Thymus (tissue), 11 donors: ENCODE results near the gene ARHGAP21. TPM values are rescaled to one million over a fixed set of nuclear protein-coding genes. Genes with fewer than 3 reads are reported as not detected.

ENCODE experiments used
- DNase-seq, 9 donors: peaks; one replicate each; pipeline ENCODE4 v3.0.0-alpha.2; 2013; ENCODE audit warnings: low spot score in 9 of 9, low read depth in 6 of 9, missing footprints in 1 of 9
- H3K27ac ChIP-seq, 2 donors: one replicate each; pipeline ENCODE4 v1.5.1; 2013; ENCODE audit warnings: control low read depth in 1 of 2, low read depth in 1 of 2, low read length in 1 of 2, mild to moderate bottlenecking in 1 of 2, moderate library complexity in 1 of 2
- H3K27me3 ChIP-seq, 2 donors: one replicate each; pipeline ENCODE4 v1.5.1; 2013; ENCODE audit warnings: low read length in 1 of 2; ENCODE audit not compliant: control insufficient read depth in 2 of 2, insufficient read depth in 1 of 2
- H3K36me3 ChIP-seq, 2 donors: one replicate each; pipeline ENCODE4 v1.5.1; 2013; ENCODE audit warnings: low read length in 1 of 2, mild to moderate bottlenecking in 1 of 2, moderate library complexity in 1 of 2; ENCODE audit not compliant: control insufficient read depth in 2 of 2, insufficient read depth in 2 of 2
- H3K4me1 ChIP-seq, 2 donors: one replicate each; pipeline ENCODE4 v1.5.1; 2013; ENCODE audit warnings: low read length in 2 of 2; ENCODE audit not compliant: control insufficient read depth in 2 of 2, insufficient read depth in 2 of 2
- H3K4me3 ChIP-seq, 2 donors: one replicate each; pipeline ENCODE4 v1.5.1; 2013; ENCODE audit warnings: low read length in 2 of 2, control low read depth in 1 of 2, mild to moderate bottlenecking in 1 of 2
- H3K9me3 ChIP-seq, 2 donors: one replicate each; pipeline ENCODE4 v1.5.1; 2013; ENCODE audit warnings: low read length in 1 of 2, mild to moderate bottlenecking in 1 of 2; ENCODE audit not compliant: control insufficient read depth in 2 of 2, insufficient read depth in 1 of 2
- WGBS: extraction: QIAGEN DNeasy Blood & Tissue Kit; methylation state at CpG from one replicate; pipeline ENCODE4 v1.1.7; 2013; 5-methylcytosine and 5-hydroxymethylcytosine counted together
- polyA plus RNA-seq: library from polyadenylated mRNA; stranded (reverse); fragments of 200-250 nt; gene quantifications from one replicate; pipeline ENCODE4 v1.2.3, GENCODE V29; 2013
- total RNA-seq: library from RNA; stranded (reverse); fragments of 120-200 nt; gene quantifications from one replicate; pipeline ENCODE4 v1.2.4, GENCODE V29; 2013
- donor health status: healthy.

ARHGAP21 gene
- total and polyA plus RNA-seq, 2 donors, result 20.4 to 23.7 TPM

GRCh38 chr10:24551161-24551560, 172.5 kb downstream of the ARHGAP21 start:
- H3K36me3 ChIP-seq, result no peaks in the 10 kb centered on the region
- H3K4me3 ChIP-seq, result no peak overlapping the region
- H3K9me3 ChIP-seq, result no peaks in the 10 kb centered on the region
- no peaks in the 10 kb centered on the region for H3K4me1 ChIP-seq
- no peak overlapping the region for H3K27ac ChIP-seq
- DNase-seq, result no peak
- WGBS, result 27% methylated on average over 2 of the region's 2 CpGs
- no peaks in the 10 kb centered on the region for H3K27me3 ChIP-seq

GRCh38 chr10:24550680-24551079, 173.0 kb downstream of the ARHGAP21 start:
- Histone ChIP-seq H3K27ac (no peak overlapping the region), H3K4me3 (no peak overlapping the region), H3K27me3 (no peaks in the 10 kb centered on the region), H3K4me1 (no peaks in the 10 kb centered on the region), H3K9me3 (no peaks in the 10 kb centered on the region), H3K36me3 (no peaks in the 10 kb centered on the region)
- DNase-seq, result no peak
- WGBS, result 86% methylated on average over 10 of the region's 10 CpGs

- H3K27ac ChIP-seq, result no peak overlapping the region
- H3K36me3 ChIP-seq, result no peaks in the 10 kb centered on the region
- whole genome bisulfite sequencing, result 90% methylated on average over 3 of the region's 3 CpGs
- no peaks in the 10 kb centered on the region for H3K27me3 ChIP-seq
- no peak overlapping the region for H3K4me3 ChIP-seq
- DNase-seq, result no peak
- no peaks in the 10 kb centered on the region for H3K4me1 ChIP-seq
- H3K9me3 ChIP-seq, result no peaks in the 10 kb centered on the region
These were observed 178.1 kb downstream of the ARHGAP21 start for GRCh38 chr10:24545585-24545984.

GRCh38 chr10:24544776-24545175, 178.9 kb downstream of the ARHGAP21 start:
- Histone ChIP-seq H3K27ac (no peak overlapping the region), H3K9me3 (no peaks in the 10 kb centered on the region), H3K4me3 (no peak overlapping the region), H3K36me3 (no peaks in the 10 kb centered on the region), H3K27me3 (no peaks in the 10 kb centered on the region), H3K4me1 (no peaks in the 10 kb centered on the region)
- no peak for DNase-seq
- WGBS, result 96% methylated on average over 10 of the region's 10 CpGs

GRCh38 chr10:24542314-24543270, 181.1 kb downstream of the ARHGAP21 start:
- Histone ChIP-seq H3K36me3 (no peaks in the 10 kb centered on the region), H3K27ac (no peak overlapping the region), H3K9me3 (no peaks in the 10 kb centered on the region), H3K27me3 (no peaks in the 10 kb centered on the region), H3K4me1 (no peaks in the 10 kb centered on the region), H3K4me3 (no peak overlapping the region)
- WGBS, result 95% methylated on average over 14 of the region's 14 CpGs
- no peak for DNase-seq

GRCh38 chr10:24541239-24541753, 182.4 kb downstream of the ARHGAP21 start:
- Histone ChIP-seq H3K27me3 (no peaks in the 10 kb centered on the region), H3K4me3 (no peak overlapping the region), H3K36me3 (no peaks in the 10 kb centered on the region), H3K9me3 (no peaks in the 10 kb centered on the region), H3K4me1 (no peaks in the 10 kb centered on the region), H3K27ac (no peak overlapping the region)
- WGBS, result 96% methylated on average over 9 of the region's 9 CpGs
- DNase-seq, result no peak

GRCh38 chr10:24536636-24537035, 187.1 kb downstream of the ARHGAP21 start:
- no peak for DNase-seq
- Histone ChIP-seq H3K9me3 (no peaks in the 10 kb centered on the region), H3K27ac (no peak overlapping the region), H3K4me1 (no peaks in the 10 kb centered on the region), H3K36me3 (no peaks in the 10 kb centered on the region), H3K4me3 (no peak overlapping the region), H3K27me3 (no peaks in the 10 kb centered on the region)
- WGBS, result 93% methylated on average over 11 of the region's 11 CpGs

GRCh38 chr10:24533981-24534380, 189.7 kb downstream of the ARHGAP21 start:
- H3K4me1 ChIP-seq, result no peaks in the 10 kb centered on the region
- no peak overlapping the region for H3K4me3 ChIP-seq
- WGBS, result 81% methylated on average over 4 of the region's 4 CpGs
- no peak overlapping the region for H3K27ac ChIP-seq
- no peak for DNase-seq
- no peaks in the 10 kb centered on the region for H3K27me3 ChIP-seq
- no peaks in the 10 kb centered on the region for H3K9me3 ChIP-seq
- no peaks in the 10 kb centered on the region for H3K36me3 ChIP-seq
